AG10803 (cell line): Measurements from ENCODE around the gene FOXP1.

ENCODE experiments used
- DNase-seq: peaks from one replicate; pipeline ENCODE4 v3.0.0; 2010; ENCODE audit warnings: low read depth
- H3K4me3 ChIP-seq: 2 replicates; pipeline ENCODE4 v1.5.1; 2011; ENCODE audit warnings: mild to moderate bottlenecking, low read length, control low read depth
- CTCF ChIP-seq: conservative IDR thresholded peaks from 2 replicates; pipeline ENCODE4 v1.5.1; 2011; ENCODE audit warnings: mild to moderate bottlenecking, low read length, control low read depth, inconsistent platforms

FOXP1 gene

DNA sequence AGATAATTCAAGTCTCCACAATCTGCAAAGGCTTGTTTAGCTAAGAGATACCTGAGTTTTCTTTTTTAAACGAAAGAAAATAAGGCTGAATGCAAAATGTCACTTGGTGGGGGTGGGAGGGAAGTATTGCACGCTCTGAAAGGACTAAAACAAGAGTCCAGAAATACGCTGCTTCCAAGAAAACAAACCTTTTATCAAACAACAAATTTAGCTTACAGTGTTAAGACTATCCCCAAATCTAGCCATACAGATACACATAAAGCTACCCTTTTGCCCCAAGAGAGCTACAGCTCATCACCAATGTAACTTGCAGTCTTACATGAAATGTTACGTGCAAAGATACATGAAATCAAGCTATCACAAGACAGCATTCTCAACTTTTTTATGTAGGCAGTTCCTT is 522.5 kb downstream of the FOXP1 start:
- H3K4me3 ChIP-seq: no peak overlapping the region
- no peak for TF ChIP-seq CTCF
- no peak for DNase-seq

DNA sequence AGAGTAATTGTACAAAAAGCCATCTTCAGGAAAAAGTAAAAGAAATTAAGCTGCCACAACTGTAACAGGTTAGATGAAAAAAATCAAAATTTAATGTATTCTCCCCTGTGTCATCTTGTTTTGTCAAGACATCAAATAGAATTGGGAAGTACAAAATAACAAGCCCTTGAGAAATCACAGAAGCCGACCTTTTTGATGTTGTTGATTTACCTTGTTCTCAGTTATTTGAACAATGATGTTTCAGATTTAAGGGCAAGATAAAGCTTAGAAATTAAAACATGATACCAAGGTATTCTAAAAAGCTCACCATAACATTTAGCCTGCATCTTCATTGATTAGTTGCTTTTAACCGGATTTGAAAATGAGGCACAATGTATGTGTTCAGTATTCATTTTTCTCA is 523.0 kb downstream of the FOXP1 start:
- no peak for DNase-seq

GRCh38 chr3:71057526-71057894 is 526.0 kb downstream of the FOXP1 start:
- TF ChIP-seq CTCF: no peak
- no peak overlapping the region for H3K4me3 ChIP-seq
- DNase-seq: no peak

More for the DNA sequence above, 523.0 kb downstream of the FOXP1 start:
- no peak overlapping the region for H3K4me3 ChIP-seq
- no peak for TF ChIP-seq CTCF

GRCh38 chr3:71056327-71056726 is 527.2 kb downstream of the FOXP1 start:
- no peak for TF ChIP-seq CTCF

DNA sequence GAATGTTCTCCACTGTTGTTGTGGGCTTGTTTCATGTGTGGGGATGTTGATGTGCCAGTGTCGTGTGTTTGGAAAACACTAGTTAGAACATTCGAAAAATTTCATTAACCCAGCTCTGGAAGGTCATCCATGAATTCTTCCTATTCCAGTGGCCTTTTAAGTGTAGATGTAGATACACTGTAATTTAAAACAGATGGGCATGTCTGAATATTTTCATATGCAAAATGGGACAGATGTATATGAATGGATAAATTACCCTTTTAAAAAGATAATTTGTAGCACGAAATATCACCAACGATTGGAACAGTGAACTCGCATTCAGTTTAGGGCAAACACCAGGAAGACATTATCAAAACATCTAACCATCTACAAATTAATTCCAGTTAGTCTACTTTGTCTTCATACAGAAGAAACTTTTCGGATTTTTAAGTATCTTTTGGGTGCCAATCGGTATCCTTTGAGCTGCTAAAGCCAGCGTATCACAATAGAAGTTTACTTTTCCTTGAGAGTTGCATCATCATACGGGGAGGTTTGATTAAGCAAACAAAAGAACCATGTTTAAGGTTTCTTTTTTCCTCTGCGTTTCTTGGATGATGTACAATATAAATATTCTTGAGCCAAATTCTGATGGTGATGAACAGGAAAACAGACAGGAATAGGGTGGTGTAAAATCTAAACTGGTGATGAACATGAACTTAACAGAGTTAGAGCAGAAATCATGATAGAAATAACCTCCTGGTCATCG is 528.1 kb downstream of the FOXP1 start:
- no peak for TF ChIP-seq CTCF
- DNase-seq: no peak
- no peak overlapping the region for H3K4me3 ChIP-seq

More at GRCh38 chr3:71056327-71056726, 527.2 kb downstream of the FOXP1 start:
- no peak overlapping the region for H3K4me3 ChIP-seq
- peak; percentile 41 for DNase-seq

- TF ChIP-seq CTCF: no peak
- H3K4me3 ChIP-seq: no peak overlapping the region
- DNase-seq: no peak
Observed at GRCh38 chr3:71054312-71054711, 529.2 kb downstream of the FOXP1 start.

- no peak overlapping the region for H3K4me3 ChIP-seq
- TF ChIP-seq CTCF: no peak
- DNase-seq: no peak
Observed at GRCh38 chr3:71053495-71053894, 530.0 kb downstream of the FOXP1 start.
